ENCODE measurements around the gene ZNF488.

- no peak for TF ChIP-seq EZH2phosphoT487 (IDR thresholded peaks at IDR 0.05; ENCODE audit: borderline replicate concordance, low read depth)
- TF ChIP-seq CTCF (IDR thresholded peaks at IDR 0.05) = no peak
- no peak for TF ChIP-seq CHD2 (IDR thresholded peaks at IDR 0.05; ENCODE audit: low read length, partially characterized antibody)
- no peak for TF ChIP-seq GATA2 (CRISPR knock-in tag; IDR thresholded peaks at IDR 0.05)
- no peak for TF ChIP-seq SIN3A (IDR thresholded peaks at IDR 0.05; ENCODE audit: borderline replicate concordance, low read depth, low read length)
- TF ChIP-seq POLR2AphosphoS5 (IDR thresholded peaks at IDR 0.05; ENCODE audit: low read depth, low read length) = no peak
- TF ChIP-seq EP300 (IDR thresholded peaks at IDR 0.05; ENCODE audit: borderline replicate concordance in 1 of 2, low read depth in 1 of 2, low read length in 1 of 2) = no peak
- no peak for TF ChIP-seq SMC3 (IDR thresholded peaks at IDR 0.05; ENCODE audit: low read depth, low read length)
- TF ChIP-seq GABPA (IDR thresholded peaks at IDR 0.05; ENCODE audit: low read depth) = no peak
- no peak for TF ChIP-seq REST (IDR thresholded peaks at IDR 0.05; ENCODE audit: low read depth, low read length)
- no peak for TF ChIP-seq YY1 (IDR thresholded peaks at IDR 0.05; ENCODE audit: low read depth)
- TF ChIP-seq FOXM1 (IDR thresholded peaks at IDR 0.05; ENCODE audit: low read depth) = no peak
- no peak for TF ChIP-seq RFX5 (IDR thresholded peaks at IDR 0.05; ENCODE audit: low read length)
These were observed 24.3 kb downstream of the ZNF488 start for GRCh38 chr10:47359626-47360418.
